CD4-positive, alpha-beta T cell treated with Interleukin-12 subunit alpha and Interleukin-12 subunit beta, for 1 hour (primary cell): ENCODE results near the gene TBX21.

ENCODE experiments used
- DNase-seq: peaks from one replicate; pipeline ENCODE4 v3.0.0-alpha.2; 2020

The TBX21 gene

DNA sequence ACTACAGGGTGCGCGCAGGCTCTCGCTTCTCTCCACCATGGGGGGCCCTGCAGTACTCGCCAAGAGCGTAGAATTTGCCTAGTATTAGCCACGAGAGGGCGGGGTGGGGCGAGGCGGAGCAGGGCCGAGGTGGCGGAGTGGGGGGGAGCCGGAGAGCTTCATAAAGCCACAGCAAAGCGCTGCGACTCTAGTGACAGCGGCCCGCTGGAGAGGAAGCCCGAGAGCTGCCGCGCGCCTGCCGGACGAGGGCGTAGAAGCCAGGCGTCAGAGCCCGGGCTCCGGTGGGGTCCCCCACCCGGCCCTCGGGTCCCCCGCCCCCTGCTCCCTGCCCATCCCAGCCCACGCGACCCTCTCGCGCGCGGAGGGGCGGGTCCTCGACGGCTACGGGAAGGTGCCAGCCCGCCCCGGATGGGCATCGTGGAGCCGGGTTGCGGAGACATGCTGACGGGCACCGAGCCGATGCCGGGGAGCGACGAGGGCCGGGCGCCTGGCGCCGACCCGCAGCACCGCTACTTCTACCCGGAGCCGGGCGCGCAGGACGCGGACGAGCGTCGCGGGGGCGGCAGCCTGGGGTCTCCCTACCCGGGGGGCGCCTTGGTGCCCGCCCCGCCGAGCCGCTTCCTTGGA lies at the start of gene TBX21:
Gene TBX21, plus strand, starts transcription at position 190 of the 627 bp plus-strand sequence. Its CDS starts 219 bp downstream, at position 409.
- peak; percentile 93 for DNase-seq

GRCh38 chr17:47684025-47684424 lies 49.0 kb upstream of the TBX21 start:
- DNase-seq: no peak

DNA sequence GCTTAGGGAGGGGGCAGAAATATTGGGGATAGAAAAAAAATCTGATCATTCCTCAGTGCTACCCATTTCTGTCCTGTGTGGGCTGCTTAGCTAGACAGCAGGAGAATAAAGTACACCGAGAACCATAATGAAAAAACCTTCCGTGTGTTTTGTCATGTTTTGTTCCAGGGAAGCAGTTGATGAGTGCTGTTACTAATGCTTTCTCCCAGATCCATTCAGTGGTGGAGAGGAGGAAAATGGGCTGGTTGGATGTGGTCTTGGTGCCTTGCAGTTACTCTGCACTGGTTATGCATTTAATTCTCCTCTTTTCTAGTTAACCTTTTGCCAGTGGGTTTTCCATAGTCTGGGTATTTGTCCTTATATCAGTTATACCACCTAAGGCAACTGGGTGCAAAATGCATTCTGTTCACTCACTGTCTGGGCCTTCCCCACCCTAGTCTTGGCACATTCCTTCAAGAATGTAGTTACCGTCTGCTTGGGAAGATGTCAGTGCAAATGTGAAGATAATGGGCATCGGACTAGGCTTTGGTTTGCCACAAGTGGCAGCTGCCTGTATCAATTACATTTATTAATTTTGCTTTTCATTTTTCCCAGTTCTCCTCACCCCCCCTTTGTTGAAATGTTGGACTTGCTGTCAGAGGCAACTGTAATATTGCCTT lies 48.4 kb upstream of the TBX21 start:
- no peak for DNase-seq

DNA sequence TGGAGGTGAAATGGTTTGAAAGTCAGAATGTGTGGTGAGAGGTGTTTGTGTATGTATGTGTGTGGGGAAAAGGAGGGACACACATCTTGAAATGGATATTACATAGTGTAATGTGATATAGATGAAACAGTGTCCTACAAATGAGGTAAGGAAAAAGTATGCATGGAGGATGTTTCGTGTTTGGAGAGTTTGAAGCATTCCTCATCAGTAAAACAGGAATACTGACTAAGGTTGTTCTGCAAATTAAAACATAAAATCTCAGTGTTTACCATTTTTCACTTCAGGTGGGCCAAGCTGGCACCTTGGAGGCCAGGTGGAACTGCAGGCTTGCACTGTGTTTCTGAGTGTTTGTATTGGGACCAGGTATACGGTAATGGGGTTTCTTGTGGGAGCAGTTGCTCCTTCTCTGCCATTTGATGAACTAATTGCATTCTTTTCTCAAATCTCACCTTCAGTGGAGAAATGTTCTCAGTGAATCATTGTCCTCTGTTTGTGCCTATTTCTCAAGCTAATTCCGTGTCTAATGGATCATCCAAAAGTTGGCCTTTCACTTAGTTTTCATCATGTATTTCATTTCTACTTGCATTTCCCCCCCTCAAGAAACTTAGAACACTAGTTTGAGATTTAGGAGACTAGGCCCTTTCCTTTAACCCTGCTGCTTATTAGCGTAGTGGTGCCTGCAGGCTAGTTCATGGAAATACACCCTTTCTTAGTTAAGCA lies 47.3 kb upstream of the TBX21 start:
- DNase-seq: no peak

DNA sequence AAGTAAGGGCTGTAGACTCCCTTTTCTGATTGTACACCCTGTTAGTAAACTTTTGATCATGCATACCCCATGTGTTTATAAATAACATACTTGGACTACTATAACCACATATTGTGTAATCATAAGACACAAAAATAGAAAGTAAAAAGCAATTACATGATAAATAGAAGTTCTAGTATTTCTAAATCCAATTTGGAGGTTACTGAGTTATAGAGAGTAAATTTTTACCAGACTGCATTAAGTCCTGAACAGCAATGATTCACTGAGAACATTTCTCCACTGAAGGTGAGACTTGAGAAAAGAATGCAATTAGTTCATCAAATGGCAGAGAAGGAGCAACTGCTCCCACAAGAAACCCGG lies 46.8 kb upstream of the TBX21 start:
- no peak for DNase-seq

GRCh38 chr17:47686664-47687327 lies 46.2 kb upstream of the TBX21 start:
- DNase-seq: no peak

- DNase-seq: no peak
Observed at GRCh38 chr17:47687328-47687690, 45.7 kb upstream of the TBX21 start.

DNA sequence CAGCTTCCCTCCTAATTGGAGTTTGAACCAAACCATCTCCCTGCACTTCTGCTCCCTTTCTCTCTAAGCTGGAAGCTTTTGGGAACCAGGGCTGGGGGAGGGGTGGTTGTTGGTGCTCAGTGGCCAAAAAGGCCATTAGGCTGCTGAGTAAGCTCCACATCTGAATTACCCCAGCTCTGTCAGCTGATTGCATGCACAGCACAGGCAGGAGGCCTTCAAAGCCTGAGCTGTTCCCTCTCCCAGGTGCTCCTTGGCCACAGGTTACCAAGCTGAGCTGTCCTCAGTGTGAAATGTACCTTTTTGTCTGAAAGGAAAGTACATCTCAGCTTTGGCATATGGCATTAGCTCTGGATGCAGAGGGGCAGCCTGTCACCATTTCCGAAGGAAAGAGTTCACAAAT lies 45.3 kb upstream of the TBX21 start:
- DNase-seq: no peak

DNA sequence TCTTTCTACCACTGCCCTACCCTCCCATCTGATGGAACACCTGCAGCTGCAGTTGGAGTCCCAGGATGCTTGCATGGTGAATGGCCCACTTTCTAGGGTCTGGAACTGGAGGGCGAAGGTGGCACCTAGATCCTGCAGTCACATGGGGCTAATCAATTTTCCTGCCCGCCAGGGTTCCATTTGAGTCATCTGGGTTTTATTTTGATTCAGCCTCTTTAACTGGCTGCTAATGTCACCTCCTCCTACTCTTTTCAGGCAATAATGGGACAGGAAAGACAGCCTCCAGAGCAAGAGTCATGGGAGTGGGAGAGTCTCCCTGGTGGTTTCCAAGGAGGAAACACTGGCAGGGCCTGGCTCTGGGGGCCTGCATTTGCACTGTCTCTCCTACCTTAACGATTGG lies 42.9 kb upstream of the TBX21 start:
- DNase-seq: no peak

- DNase-seq: no peak
Observed at GRCh38 chr17:47692137-47692894, 40.7 kb upstream of the TBX21 start.

DNA sequence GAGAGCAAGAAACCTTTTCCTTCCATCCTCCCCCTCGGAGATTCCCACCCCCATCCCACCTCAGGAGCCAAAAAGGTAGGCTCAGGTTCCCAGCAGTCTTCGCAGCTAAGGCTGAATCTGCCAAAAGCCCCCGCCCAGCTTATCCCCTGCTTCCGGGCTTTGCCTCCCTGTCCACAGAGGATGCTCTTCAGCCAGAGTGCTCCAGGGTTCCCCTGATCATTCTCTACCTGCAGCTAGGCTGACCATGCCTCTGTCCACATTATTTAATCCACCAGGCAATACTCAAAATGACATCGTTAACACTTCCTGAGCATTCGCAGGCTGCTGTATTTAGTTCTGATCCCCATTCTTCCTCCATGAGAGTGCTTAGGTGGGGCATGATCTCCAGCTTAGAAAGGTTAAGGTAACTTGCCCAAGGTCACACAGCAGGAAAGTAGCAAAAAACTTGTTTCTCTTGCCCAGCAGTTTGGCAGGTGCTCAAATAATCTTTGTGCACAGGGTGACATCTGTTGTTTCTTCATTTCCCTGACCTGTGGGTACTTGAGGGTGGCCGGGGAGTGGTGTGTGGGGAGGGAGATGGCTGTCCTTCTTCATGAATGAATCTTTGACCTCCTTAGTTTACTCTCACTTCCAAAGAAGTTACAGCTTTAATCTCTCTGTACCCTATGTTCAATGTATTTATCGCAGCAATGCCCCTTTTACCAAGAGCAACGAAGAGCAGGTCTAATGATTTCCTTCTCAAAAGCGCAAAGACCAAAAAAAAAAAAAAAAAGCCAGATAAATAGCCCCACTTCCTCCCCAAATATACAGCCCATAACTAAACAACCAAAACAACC lies 39.9 kb upstream of the TBX21 start:
- DNase-seq: no peak

GRCh38 chr17:47693731-47694580 lies 39.1 kb upstream of the TBX21 start, which contains the start of gene TBKBP1:
Gene TBKBP1 (plus strand): TSS chr17:47694161. CDS start chr17:47696113, 1,952 bp downstream.
- peak; percentile 71 for DNase-seq

GRCh38 chr17:47694581-47695428 lies 38.2 kb upstream of the TBX21 start:
- no peak for DNase-seq

DNA sequence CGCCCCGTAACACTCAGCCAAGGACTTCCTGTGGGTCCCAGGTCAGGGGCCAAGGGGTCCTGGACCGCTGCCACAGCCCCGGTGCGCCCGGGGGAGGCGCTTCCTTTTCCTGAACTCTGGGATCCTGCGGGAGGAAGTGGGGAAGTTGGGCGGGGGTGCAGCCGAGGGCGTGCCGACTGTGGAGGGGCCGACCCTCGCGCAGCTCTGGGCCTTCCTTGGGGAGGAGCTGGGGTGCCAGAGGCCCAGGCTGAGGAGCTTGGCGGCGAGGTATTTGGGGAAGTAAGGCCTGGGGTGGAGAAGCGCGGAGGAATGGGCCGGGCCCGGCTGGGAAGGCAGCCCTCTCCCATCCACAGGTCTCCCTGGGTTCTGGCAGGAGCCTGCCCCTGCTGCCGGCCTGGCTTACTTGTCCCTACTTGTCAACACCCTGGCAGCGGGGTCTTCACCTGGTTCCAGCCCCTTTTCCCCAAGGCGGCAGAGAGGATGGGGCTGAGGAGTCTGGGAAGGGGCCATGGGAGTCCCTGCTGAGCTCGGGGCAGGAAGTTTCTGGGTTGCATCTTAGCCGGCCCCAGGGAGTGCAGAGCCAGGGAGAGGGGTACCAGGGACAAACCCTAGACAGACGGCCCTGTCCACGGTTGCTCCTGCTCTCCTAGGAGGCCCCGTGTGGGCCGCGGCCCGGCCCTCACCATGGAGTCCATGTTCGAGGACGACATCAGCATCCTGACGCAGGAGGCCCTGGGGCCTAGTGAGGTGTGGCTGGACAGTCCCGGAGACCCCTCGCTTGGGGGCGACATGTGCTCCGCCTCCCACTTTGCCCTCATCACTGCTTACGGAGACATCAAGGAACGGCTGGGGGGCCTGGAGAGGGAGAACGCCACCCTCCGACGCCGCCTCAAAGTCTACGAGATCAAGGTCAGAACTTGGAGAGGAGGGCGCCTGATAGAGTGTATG lies 37.3 kb upstream of the TBX21 start:
- no peak for DNase-seq

DNA sequence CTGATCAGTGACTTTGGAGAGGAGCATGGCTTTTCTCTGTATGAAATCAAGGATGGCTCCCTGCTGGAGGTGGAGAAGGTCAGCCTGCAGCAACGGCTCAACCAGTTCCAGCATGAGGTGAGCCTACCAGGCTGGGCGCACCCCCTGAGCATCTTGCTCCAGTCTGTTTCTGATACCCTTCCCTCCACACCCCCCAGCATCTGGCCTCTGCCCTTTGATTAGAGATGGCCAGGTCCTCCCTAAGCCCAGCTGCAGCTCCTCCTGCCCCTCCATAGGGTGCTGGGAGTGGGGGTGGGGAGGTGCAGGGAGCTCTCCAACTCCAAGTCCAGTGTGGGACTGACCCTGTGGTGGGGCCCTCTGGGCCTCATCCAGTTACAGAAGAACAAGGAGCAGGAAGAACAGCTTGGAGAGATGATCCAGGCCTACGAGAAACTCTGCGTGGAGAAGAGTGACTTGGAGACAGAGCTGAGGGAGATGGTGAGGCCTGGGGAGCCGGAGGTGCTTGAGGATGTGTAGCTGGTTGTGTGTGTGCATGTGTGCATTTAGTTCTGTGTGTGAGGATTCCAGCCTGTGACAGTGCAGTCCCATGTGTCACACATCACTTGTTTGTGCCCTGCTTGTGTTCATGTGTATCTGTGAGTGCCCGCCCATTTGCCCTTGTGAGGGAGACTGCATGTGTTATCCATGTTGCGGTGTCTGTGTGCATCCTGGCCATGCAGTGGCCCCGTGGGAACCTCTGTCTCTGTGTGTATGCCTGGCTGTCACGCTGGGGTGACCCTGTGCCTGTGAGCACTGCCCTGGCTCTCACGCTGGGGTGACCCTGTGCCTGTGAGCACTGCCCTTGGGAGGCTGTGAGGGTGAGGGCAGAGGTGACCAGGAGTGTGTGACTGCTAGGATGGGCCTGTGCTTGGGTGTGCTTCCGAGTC lies 36.1 kb upstream of the TBX21 start:
- DNase-seq: no peak

GRCh38 chr17:47697906-47698711 lies 34.9 kb upstream of the TBX21 start:
- no peak for DNase-seq
